GM15510 (cell line): ENCODE results near the gene TCF3.

Experiments
- POLR2A ChIP-seq: IDR thresholded peaks from 3 replicates; pipeline ENCODE4 v1.6.1; 2011; ENCODE audit warnings: borderline replicate concordance; ENCODE audit not compliant: insufficient read length; ENCODE audit errors: extremely low read depth

The TCF3 gene

GRCh38 chr19:1615156-1615765, 37.2 kb downstream of the TCF3 start:
- TF ChIP-seq POLR2A = no peak

GRCh38 chr19:1613808-1614570, 38.4 kb downstream of the TCF3 start:
- TF ChIP-seq POLR2A = peak; percentile 4

- no peak for TF ChIP-seq POLR2A
Observed at GRCh38 chr19:1613146-1613545, 39.3 kb downstream of the TCF3 start.

- peak; percentile 17 for TF ChIP-seq POLR2A
Observed at GRCh38 chr19:1612114-1613086, 40.0 kb downstream of the TCF3 start.

GRCh38 chr19:1611353-1611752, 41.1 kb downstream of the TCF3 start:
- no peak for TF ChIP-seq POLR2A

- no peak for TF ChIP-seq POLR2A
Observed at GRCh38 chr19:1610579-1610978, 41.8 kb downstream of the TCF3 start.

- TF ChIP-seq POLR2A = peak; percentile 14
Observed at GRCh38 chr19:1609680-1610474, 42.5 kb downstream of the TCF3 start.

- TF ChIP-seq POLR2A = no peak
Observed at GRCh38 chr19:1609103-1609396, 43.4 kb downstream of the TCF3 start.

- no peak for TF ChIP-seq POLR2A
Observed at GRCh38 chr19:1608359-1609102, 43.9 kb downstream of the TCF3 start.

- no peak for TF ChIP-seq POLR2A
Observed at GRCh38 chr19:1606138-1606651, 46.2 kb downstream of the TCF3 start.

- TF ChIP-seq POLR2A = peak; percentile 62
Observed at GRCh38 chr19:1605236-1606137, 46.9 kb downstream of the TCF3 start, which contains the start of gene UQCR11. UQCR11 (minus strand) TSS chr19:1605462; CDS start chr19:1605409, 53 bp downstream.

GRCh38 chr19:1602091-1602707, 50.2 kb downstream of the TCF3 start:
- no peak for TF ChIP-seq POLR2A
